GM19099 (cell line): Measurements from ENCODE around the gene BCR.

Experiments
- POLR2A ChIP-seq: IDR thresholded peaks from 3 replicates; pipeline ENCODE4 v1.6.1; 2011; ENCODE audit warnings: low read depth; ENCODE audit not compliant: insufficient read length; ENCODE audit errors: extremely low read depth

The BCR gene

GRCh38 chr22:23146478-23147205 is 33.7 kb upstream of the BCR start:
- no peak for TF ChIP-seq POLR2A

DNA sequence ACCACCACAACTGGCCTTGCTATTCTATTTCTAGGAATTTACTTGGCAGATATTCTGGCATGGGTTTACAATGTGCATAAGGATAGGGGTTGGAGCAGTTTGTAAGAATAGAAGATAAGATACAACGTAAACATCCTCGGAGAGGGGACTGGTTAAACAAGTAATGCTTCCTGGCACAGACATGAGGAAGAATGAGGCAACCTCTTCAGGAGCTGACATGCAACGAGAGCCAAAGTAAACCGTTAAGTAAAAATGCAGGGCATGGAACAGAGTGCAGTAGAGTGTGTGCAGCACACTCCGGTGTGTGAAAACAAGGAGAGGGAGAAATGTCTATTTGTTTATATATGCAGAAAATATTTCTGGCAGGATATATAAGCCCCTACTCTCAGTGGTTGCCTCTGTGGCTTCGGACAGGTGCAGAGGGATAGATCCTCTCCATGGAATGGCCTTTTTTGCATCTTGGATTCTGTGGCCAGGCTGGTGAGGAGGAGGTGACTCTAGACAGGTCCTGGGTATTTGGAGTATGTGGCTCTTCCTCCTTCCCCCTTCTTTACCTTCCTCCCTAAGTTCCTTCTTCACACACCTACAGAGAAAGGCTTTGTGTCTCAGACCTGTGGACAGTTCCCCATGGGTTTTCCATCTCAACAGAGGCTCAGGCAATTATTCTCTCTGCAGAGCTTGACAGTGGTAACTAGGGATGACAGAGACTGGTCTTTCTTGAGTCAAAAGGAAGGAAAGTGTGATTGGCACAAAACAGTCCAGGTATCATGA is 32.5 kb upstream of the BCR start:
- TF ChIP-seq POLR2A: no peak

GRCh38 chr22:23149743-23150238 is 30.5 kb upstream of the BCR start:
- TF ChIP-seq POLR2A: no peak

GRCh38 chr22:23150762-23151161 is 29.5 kb upstream of the BCR start:
- TF ChIP-seq POLR2A: no peak

DNA sequence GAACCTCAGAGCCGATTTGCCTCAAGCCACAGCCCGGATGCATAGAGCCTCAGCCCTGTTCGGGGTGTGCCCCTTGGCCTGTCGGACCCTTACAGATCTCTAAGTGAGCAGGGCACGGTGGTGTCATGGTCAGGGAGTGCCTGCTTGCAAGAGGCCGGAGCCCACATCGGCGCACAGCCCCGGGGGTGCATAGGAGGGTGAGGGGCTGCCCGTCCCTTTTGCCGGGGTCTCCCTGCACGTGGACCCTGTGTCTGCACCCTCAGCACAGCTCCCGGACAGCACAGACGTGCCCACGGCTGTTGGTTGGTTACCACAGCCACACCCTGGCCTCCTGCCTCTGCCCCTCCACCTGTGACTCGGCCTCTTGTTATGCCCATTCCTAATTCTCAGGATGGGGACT is 28.5 kb upstream of the BCR start:
- no peak for TF ChIP-seq POLR2A

GRCh38 chr22:23152238-23153114 is 27.8 kb upstream of the BCR start:
- no peak for TF ChIP-seq POLR2A

DNA sequence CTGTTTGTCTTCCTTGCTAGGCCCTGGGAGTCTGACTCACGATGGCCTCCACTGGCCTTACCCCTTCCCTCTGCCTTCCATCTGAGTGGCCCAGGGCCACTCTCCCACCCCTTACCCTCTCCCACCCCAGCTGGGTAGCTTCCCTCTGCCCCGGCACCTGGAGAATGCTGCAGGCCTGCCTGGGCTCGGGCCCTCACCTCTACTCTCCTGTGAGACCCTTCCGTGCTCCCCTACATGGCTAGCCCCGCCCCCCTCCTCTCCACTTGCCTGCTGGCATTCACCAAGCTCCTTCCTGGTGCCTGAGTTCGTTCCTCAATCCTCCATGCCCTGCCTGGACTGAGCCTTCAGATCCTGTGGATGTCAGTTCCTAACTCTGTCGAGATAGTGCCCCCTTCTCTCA is 26.3 kb upstream of the BCR start:
- no peak for TF ChIP-seq POLR2A

DNA sequence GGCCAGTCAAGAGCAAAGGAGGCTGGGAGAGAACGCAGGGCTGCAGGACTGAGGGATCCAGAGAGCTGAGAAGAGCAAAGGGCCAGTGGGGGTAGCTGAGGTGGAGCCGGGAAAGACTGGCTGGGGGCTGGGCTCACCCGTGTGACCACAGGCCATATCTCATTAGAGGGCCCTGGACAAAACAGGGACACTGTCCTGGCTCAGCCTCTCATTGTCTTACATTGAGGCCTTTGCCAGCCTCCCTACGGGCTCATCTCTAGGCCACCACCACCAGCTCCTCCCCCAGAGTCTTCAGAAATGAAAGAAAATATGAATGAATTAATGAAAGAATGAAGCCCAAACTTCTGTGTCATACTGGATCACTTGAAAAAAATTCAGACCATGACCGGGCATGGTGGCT is 25.8 kb upstream of the BCR start:
- TF ChIP-seq POLR2A: no peak

DNA sequence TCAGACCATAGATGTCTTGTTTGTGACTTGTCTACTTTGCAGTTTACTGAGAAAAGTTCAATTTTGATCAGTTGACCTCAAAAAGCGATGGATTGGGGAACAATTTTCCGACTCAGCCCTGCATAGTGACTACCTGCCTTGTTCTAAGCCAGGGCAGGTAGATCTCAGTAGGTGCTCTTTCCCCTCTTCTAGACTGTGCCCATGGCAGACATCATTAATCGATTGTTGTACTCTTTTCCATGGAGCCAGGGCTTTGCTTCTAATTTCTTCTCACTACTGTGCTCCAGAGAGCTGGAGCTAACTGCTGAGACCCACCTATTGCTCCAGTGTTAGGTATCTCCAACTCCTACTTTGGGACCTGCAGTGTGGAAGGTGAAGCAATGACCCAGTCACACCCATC is 25.2 kb upstream of the BCR start:
- TF ChIP-seq POLR2A: no peak

DNA sequence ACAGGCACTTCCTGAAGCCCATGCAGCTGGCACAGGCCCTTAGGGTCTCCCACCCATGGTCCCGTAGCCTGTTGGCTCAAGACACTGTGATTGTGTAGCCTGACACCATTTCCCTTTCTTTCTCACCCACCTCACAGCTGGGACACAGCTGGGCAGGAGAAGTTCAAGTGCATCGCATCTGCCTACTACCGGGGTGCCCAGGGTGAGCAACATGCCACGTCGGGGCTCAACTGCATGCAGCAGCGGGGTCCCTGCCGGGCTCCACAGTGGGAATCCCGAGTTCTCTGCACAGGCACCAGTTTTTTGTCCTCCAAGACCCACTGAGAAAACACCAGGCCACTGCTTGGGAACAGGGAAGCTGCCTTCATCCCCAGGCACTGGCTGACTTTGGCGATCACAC is 24.5 kb upstream of the BCR start:
- TF ChIP-seq POLR2A: no peak

DNA sequence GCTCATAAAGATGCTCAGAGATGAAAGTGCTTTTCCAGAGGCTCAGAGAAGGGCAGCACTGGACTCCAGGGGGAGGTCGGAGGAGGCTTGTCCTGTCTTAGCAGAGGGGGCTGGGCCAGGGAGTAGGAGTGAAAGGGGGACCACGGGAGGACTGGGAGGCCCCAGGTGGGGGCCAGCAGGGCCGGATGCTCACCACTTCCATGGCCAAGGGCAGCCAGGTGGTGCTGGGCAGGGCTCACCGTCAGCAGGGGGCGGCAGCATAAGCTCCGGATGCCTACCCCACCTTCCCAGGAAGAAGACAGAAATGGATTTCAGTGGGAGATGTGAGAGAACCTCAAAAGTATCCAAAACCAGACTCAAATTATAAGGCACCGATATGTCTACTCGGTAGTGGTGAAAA is 24.0 kb upstream of the BCR start:
- TF ChIP-seq POLR2A: no peak

- no peak for TF ChIP-seq POLR2A
Measured at GRCh38 chr22:23157560-23158515, 22.5 kb upstream of the BCR start.

DNA sequence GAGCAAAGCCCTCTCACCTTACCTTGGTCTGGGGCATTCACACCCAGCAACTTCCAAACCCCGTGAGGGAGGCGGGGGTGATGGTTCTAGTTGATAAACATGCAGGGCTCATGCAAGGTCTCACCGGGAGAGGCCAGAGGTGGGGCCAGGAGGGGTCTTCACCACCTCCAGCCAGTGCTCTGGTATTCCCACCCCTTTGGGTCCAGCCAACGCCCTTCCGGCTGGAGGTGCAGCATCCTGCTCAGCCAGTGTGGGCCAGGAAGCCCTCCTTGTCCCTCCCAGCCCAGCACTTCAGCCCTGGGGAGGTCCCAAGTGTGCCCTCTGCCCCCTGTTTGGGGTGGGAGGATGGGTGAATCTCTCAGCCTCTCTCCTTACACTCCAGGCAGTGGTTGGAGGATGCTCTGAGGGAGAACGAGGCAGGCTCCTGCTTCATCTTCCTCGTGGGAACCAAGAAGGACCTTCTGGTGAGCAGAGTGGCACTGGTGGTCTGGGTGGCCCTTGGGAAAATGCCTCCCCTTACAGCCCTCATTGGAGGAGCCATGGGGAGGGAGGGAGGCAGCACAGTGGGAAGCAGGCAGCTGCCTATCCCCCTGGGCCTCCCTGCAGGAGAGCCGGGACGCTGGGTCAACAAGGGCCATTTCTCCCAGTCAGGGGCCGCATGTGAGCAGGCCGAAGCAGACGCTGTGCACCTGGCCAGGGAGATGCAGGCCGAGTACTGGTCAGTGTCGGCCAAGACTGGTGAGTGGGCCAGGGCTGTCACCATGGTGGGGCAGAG is 21.6 kb upstream of the BCR start:
- no peak for TF ChIP-seq POLR2A

GRCh38 chr22:23159291-23159630 is 21.0 kb upstream of the BCR start:
- TF ChIP-seq POLR2A: no peak

DNA sequence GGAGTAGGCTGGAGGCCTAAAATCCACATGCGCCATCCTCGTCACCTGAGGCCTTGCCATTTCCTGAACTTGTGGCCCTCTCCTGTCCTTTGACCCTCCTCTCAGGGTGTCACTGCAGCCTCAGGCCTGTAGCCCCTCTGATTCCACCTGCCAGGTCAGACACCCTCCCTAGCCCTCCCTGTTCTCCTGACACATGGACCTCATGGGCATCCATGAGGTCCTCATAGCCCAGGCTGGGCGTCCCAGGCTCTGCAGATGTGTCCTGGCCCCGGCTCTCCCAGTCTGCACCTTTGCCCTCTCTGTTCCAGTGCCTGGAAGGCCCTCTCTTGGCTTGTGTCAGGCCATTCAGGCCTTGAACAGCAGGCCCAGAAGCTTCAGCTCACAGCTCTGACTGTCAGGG is 19.3 kb upstream of the BCR start:
- TF ChIP-seq POLR2A: no peak
